K562 (cell line): ENCODE results near the gene TRIM25. TPM values are rescaled to one million over a fixed set of nuclear protein-coding genes. Genes with fewer than 3 reads are reported as not detected.

ENCODE experiments used
- ATAC-seq: fragments of 200-7000 bp; cut with Tn5 transposase; 3 replicates; pipeline ENCODE4 v1.9.1; 2020; ENCODE audit warnings: moderate library complexity
- BruUV-seq: library from RNA; stranded (reverse); fragments of 400-500 nt; replicated peaks from 2 replicates; lab custom pipeline; 2021; lab: Mats Ljungman, UMichigan
- CTCF ChIA-PET: fragments of 300-600 bp; formaldehyde crosslinking; extraction: SDS; loops from one replicate; lab custom pipeline; 2021; ENCODE audit warnings: low intra/inter-chr PET ratio; lab: Yijun Ruan, JAX
- POLR2A ChIA-PET: fragments of 300-600, 350-650 bp; sonication (Branson Sonifier 250); formaldehyde crosslinking; extraction: SDS; loops from one replicate; lab custom pipeline; 2021; ENCODE audit warnings: antibody characterized with exemption, inconsistent platforms; lab: Yijun Ruan, JAX
- DNase-seq, 4 experiments: peaks; one replicate each; pipeline versions ENCODE4 v3.0.0 to v3.0.0-alpha.2; 2011 to 2018; ENCODE audit warnings: low spot score in 3 of 4, mixed read lengths in 3 of 4; ENCODE audit errors: extremely low read depth in 1 of 4
- FAIRE-seq: peaks from 2 replicates; lab custom pipeline; 2011; peaks lifted over from hg19 to GRCh38; lab: Jason Lieb, UNC
- H2AFZ ChIP-seq: 2 replicates; pipeline ENCODE4 v1.6.0; 2011; ENCODE audit warnings: low read depth, low read length, control low read depth, inconsistent platforms
- H3K27ac ChIP-seq: fragments of 200-600 bp; 3 replicates; pipeline ENCODE4 v1.8.0; 2011; ENCODE audit warnings: low read depth, mild to moderate bottlenecking, control low read depth, inconsistent platforms, low read length, moderate library complexity, mixed read lengths; ENCODE audit errors: extremely low read depth
- H3K27me3 ChIP-seq, 2 experiments: fragments of 300-600 bp in 1 of 2; 2 replicates in 1 of 2; 3 replicates in 1 of 2; pipeline versions ENCODE4 v1.6.0 to v1.8.0; 2011; ENCODE audit warnings: inconsistent platforms in 2 of 2, low read length in 2 of 2, mild to moderate bottlenecking in 1 of 2, mixed read lengths in 1 of 2, moderate library complexity in 1 of 2; ENCODE audit not compliant: control insufficient read depth in 2 of 2, insufficient read depth in 2 of 2
- H3K36me3 ChIP-seq: fragments of 300-600 bp; 3 replicates; pipeline ENCODE4 v1.8.0; 2011; ENCODE audit warnings: mild to moderate bottlenecking, low read length, inconsistent platforms; ENCODE audit not compliant: control insufficient read depth, insufficient read depth
- H3K4me1 ChIP-seq, 2 experiments: fragments of 200-600 bp in 1 of 2; replicated peaks in 1 of 2; 2 replicates in 1 of 2; 3 replicates in 1 of 2; pipeline versions ENCODE4 v1.5.1 to v1.8.0; 2011; ENCODE audit warnings: inconsistent platforms in 2 of 2, low read length in 2 of 2, mild to moderate bottlenecking in 1 of 2, mixed read lengths in 1 of 2, moderate library complexity in 1 of 2; ENCODE audit not compliant: control insufficient read depth in 2 of 2, insufficient read depth in 2 of 2
- H3K4me2 ChIP-seq: 2 replicates; pipeline ENCODE4 v1.6.1; 2011; ENCODE audit warnings: low read length, control low read depth, inconsistent platforms, mixed read lengths; ENCODE audit not compliant: insufficient read depth
- H3K4me3 ChIP-seq: fragments of 200-600 bp; sonication (generic), shearing (Covaris generic); 2 replicates; pipeline ENCODE4 v1.5.1; 2016; ENCODE audit warnings: control low read depth, inconsistent platforms
- H3K79me2 ChIP-seq: fragments of 200-600 bp; 3 replicates; pipeline ENCODE4 v1.8.0; 2011; ENCODE audit warnings: low read length, inconsistent platforms; ENCODE audit not compliant: control insufficient read depth, insufficient read depth
- H3K9ac ChIP-seq, 2 experiments: 2 replicates each; pipeline versions ENCODE4 v1.6.0 to v1.6.1; 2011; ENCODE audit warnings: low read depth in 2 of 2, low read length in 2 of 2, control low read depth in 1 of 2, inconsistent platforms in 1 of 2, mild to moderate bottlenecking in 1 of 2, mixed read lengths in 1 of 2; ENCODE audit not compliant: insufficient read depth in 1 of 2
- H3K9me1 ChIP-seq: one replicate; pipeline ENCODE4 v1.6.0; 2011; ENCODE audit warnings: inconsistent platforms, mild to moderate bottlenecking, low read length, moderate library complexity; ENCODE audit not compliant: control insufficient read depth, insufficient read depth
- H3K9me3 ChIP-seq: replicated peaks from 2 replicates; pipeline ENCODE4 v1.5.1; 2011; ENCODE audit warnings: low read depth, low read length, inconsistent platforms; ENCODE audit not compliant: control insufficient read depth, insufficient read depth
- H4K20me1 ChIP-seq: replicated peaks from 2 replicates; pipeline ENCODE4 v1.6.1; 2011; ENCODE audit warnings: low read length, inconsistent platforms, mixed read lengths; ENCODE audit not compliant: control insufficient read depth, insufficient read depth
- HCFC1 ChIP-seq: IDR thresholded peaks from 2 replicates; pipeline ENCODE4 v1.6.1; 2012; ENCODE audit warnings: low read depth, low read length, improper control_type of control experiment
- MAFF ChIP-seq: IDR thresholded peaks from 2 replicates; pipeline ENCODE4 v1.6.1; 2012; ENCODE audit warnings: low read length, improper control_type of control experiment
- MCM7 ChIP-seq, 2 experiments: fragments of 450-650 bp; IDR thresholded peaks; 2 replicates each; pipeline ENCODE4 v1.6.1; 2016 to 2018
- MXI1 ChIP-seq: IDR thresholded peaks from 2 replicates; pipeline ENCODE4 v1.6.1; 2011; ENCODE audit warnings: low read depth, mild to moderate bottlenecking, improper control_type of control experiment, low read length
- POLR2AphosphoS2 ChIP-seq: IDR thresholded peaks from 2 replicates; pipeline ENCODE4 v1.6.1; 2012; ENCODE audit warnings: low read length, improper control_type of control experiment
- POLR2B ChIP-seq: fragments of 450-650 bp; IDR thresholded peaks from 2 replicates; pipeline ENCODE4 v1.6.1; 2018; ENCODE audit warnings: low read depth; ENCODE audit not compliant: partially characterized antibody
- PRPF4 ChIP-seq: fragments of 200-400 bp; formaldehyde crosslinking; IDR thresholded peaks from one replicate; pipeline ENCODE4 v1.6.1; 2017; ENCODE audit warnings: low read length, low read depth, mild to moderate bottlenecking; ENCODE audit not compliant: insufficient read depth, poor library complexity, severe bottlenecking
- PURB ChIP-seq: sonication (generic); formaldehyde crosslinking; IDR thresholded peaks from 2 replicates; pipeline ENCODE4 v1.9.0; 2021; ENCODE audit warnings: low read depth, mild to moderate bottlenecking, missing genetic modification reagents
- SLC30A9 ChIP-seq: fragments of 250-450 bp; sonication (Bioruptor Pico); IDR thresholded peaks from 2 replicates; pipeline ENCODE4 v1.8.0; 2022; ENCODE audit warnings: mild to moderate bottlenecking, moderate library complexity
- SPI1 ChIP-seq: IDR thresholded peaks from 2 replicates; pipeline ENCODE4 v1.6.1; 2011; ENCODE audit warnings: low read depth, low read length, control low read depth, borderline replicate concordance
- ZFX ChIP-seq: sonication (generic); formaldehyde crosslinking; IDR thresholded peaks from 2 replicates; pipeline ENCODE4 v1.8.0; 2022; ENCODE audit warnings: mild to moderate bottlenecking, missing genetic modification reagents, moderate library complexity
- ZNF232 ChIP-seq: sonication (generic); formaldehyde crosslinking; IDR thresholded peaks from 2 replicates; pipeline ENCODE4 v1.8.0; 2022; ENCODE audit warnings: mild to moderate bottlenecking, missing genetic modification reagents
- WGBS: fragments of 100-300 bp; shearing (Covaris generic); methylation state at CpG from one replicate; pipeline ENCODE4 v1.1.6; 2016; ENCODE audit warnings: low coverage, mixed read lengths; ENCODE audit not compliant: insufficient coverage; ENCODE audit errors: missing lambda C conversion rate; 5-methylcytosine and 5-hydroxymethylcytosine counted together
- in situ Hi-C: fragments of 300-500 bp; cut with MboI; formaldehyde crosslinking; loops from 4 replicates; pipeline ENCODE4 v1.15.0; 2018; ENCODE audit warnings: inconsistent platforms, mixed read lengths
- intact Hi-C: fragments of 100-400 bp; cut with micrococcal nuclease; formaldehyde crosslinking; loops from 2 replicates; pipeline ENCODE4 v1.14.2; 2022
- polyA plus RNA-seq, 8 experiments: library from polyadenylated mRNA; depleted of rRNA in 4 of 8; stranded (reverse) in 5 of 8; unstranded in 3 of 8; fragments of >200 nt; fragmentation: Nextera tagmentation in 2 of 8; fragmentation: Illumina TruSeq in 1 of 8; extraction: Ambion mirVana in 2 of 8; extraction: Trizol in 1 of 8; gene quantifications; 2 replicates each; pipeline versions ENCODE4 v1.2.1 to v1.2.3, GENCODE V29; 2011 to 2014; ENCODE audit warnings: inconsistent platforms in 1 of 8, missing spikeins in 1 of 8
- total RNA-seq, 7 experiments: library from RNA; depleted of rRNA in 6 of 7; stranded (reverse); fragments of >200 nt in 6 of 7; fragmentation: Illumina TruSeq in 2 of 7; extraction: Trizol in 2 of 7; gene quantifications; 2 replicates each; pipeline versions ENCODE4 v1.2.1 to v1.2.3, GENCODE V29; 2011 to 2021; ENCODE audit warnings: low replicate concordance in 1 of 7
- TF ChIP-seq, protein P1 (sequence below): sonication (generic); formaldehyde crosslinking; IDR thresholded peaks from 2 replicates; pipeline ENCODE4 v1.8.0; 2023; ENCODE audit warnings: mild to moderate bottlenecking, missing genetic modification reagents
- TF ChIP-seq, protein P2 (sequence below): fragments of 450-650 bp; formaldehyde crosslinking; conservative IDR thresholded peaks from 2 replicates; pipeline ENCODE4 v1.4.0; 2022; ENCODE audit warnings: mild to moderate bottlenecking, missing genetic modification characterization
- TF ChIP-seq, protein P3 (sequence below): sonication (generic); formaldehyde crosslinking; IDR thresholded peaks from 2 replicates; pipeline ENCODE4 v1.8.0; 2022; ENCODE audit warnings: mild to moderate bottlenecking, missing genetic modification reagents
- TF ChIP-seq, protein P4 (sequence below), 3 experiments: IDR thresholded peaks in 2 of 3; conservative IDR thresholded peaks in 1 of 3; 2 replicates each; pipeline ENCODE4 v1.5.1; 2011 to 2012; ENCODE audit warnings: low read length in 3 of 3, mild to moderate bottlenecking in 3 of 3, control low read depth in 2 of 3, improper control_type of control experiment in 1 of 3, inconsistent platforms in 1 of 3, low read depth in 1 of 3, mixed read lengths in 1 of 3, moderate library complexity in 1 of 3; ENCODE audit not compliant: insufficient read depth in 2 of 3

TRIM25 gene
- total and polyA plus RNA-seq, 9 of the 15 experiments (the other 6 are each of a cell fraction or from before 2014, with no cell fraction given) = 5.9 to 49.5 (median 24.5) TPM

DNA sequence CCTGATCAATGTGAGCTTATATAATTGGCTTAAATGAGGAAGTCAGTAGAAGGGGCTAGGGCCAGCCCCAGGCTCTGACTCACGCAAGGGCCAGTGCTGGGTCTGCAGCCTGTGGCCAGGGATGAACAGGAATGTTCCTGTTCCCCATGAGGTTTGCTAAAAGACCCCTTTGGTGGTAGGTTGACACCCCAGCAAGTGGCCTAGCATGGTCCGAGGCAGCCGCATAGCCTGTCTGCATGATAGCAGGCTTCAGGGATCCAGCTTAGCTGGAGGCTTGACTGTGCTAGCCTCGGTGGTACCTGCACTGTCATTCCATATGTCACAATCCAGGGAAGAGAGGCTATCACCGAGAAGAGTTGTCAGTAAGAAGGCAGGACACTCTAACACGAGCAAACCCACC, 23.5 kb downstream of the TRIM25 start:
- no peaks in the 10 kb centered on the region for H3K9me3 ChIP-seq
- DNase-seq (no peak), FAIRE-seq (no peak), ATAC-seq (no peak)
- H3K27me3 ChIP-seq = no peaks in the 10 kb centered on the region
- peaks cover 69% of the 10 kb centered on the region for H3K36me3 ChIP-seq
- in situ Hi-C loops (no loop called here), intact Hi-C loops (loop anchor here (5.0 kb wide), 1 partner anchor 52 kb away; no protein-coding TSS in a partner anchor)
- H2AFZ ChIP-seq = no peak overlapping the region
- H3K79me2 ChIP-seq = no peaks in the 10 kb centered on the region
- H3K27ac ChIP-seq = no peak overlapping the region
- no peak overlapping the region for H3K4me3 ChIP-seq
- no peak overlapping the region for H3K4me2 ChIP-seq
- 93% methylated on average over 5 of the region's 6 CpGs for whole genome bisulfite sequencing
- ChIA-PET CTCF (no interaction called here), POLR2A (interaction anchor here (0.6 to 3.9 kb wide), 6 partner anchors 9 to 115 kb away, joined by 3 to 13 read pairs (median 4); no protein-coding TSS in a partner anchor)
- no peaks in the 10 kb centered on the region for H3K4me1 ChIP-seq
- TF ChIP-seq SLC30A9 (CRISPR knock-in tag) (no peak), PURB (CRISPR knock-in tag) (no peak), MXI1 (no peak), ZNF232 (CRISPR knock-in tag) (no peak), ZFX (CRISPR knock-in tag) (peak; percentile 25; the same call in 1 of the 2 replicates), PRPF4 (no peak), HCFC1 (no peak), POLR2B (peak; percentile 28), POLR2AphosphoS2 (peak; percentile 42; the same call in 1 of the 2 replicates), MCM7 (IDR thresholded peaks at IDR 0.05) (no peak), SPI1 (peak; percentile 32; the same call in 1 of the 2 replicates), MAFF (no peak)
- TF ChIP-seq, protein P1, sequence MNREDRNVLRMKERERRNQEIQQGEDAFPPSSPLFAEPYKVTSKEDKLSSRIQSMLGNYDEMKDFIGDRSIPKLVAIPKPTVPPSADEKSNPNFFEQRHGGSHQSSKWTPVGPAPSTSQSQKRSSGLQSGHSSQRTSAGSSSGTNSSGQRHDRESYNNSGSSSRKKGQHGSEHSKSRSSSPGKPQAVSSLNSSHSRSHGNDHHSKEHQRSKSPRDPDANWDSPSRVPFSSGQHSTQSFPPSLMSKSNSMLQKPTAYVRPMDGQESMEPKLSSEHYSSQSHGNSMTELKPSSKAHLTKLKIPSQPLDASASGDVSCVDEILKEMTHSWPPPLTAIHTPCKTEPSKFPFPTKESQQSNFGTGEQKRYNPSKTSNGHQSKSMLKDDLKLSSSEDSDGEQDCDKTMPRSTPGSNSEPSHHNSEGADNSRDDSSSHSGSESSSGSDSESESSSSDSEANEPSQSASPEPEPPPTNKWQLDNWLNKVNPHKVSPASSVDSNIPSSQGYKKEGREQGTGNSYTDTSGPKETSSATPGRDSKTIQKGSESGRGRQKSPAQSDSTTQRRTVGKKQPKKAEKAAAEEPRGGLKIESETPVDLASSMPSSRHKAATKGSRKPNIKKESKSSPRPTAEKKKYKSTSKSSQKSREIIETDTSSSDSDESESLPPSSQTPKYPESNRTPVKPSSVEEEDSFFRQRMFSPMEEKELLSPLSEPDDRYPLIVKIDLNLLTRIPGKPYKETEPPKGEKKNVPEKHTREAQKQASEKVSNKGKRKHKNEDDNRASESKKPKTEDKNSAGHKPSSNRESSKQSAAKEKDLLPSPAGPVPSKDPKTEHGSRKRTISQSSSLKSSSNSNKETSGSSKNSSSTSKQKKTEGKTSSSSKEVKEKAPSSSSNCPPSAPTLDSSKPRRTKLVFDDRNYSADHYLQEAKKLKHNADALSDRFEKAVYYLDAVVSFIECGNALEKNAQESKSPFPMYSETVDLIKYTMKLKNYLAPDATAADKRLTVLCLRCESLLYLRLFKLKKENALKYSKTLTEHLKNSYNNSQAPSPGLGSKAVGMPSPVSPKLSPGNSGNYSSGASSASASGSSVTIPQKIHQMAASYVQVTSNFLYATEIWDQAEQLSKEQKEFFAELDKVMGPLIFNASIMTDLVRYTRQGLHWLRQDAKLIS = no peak
- TF ChIP-seq, protein P2, sequence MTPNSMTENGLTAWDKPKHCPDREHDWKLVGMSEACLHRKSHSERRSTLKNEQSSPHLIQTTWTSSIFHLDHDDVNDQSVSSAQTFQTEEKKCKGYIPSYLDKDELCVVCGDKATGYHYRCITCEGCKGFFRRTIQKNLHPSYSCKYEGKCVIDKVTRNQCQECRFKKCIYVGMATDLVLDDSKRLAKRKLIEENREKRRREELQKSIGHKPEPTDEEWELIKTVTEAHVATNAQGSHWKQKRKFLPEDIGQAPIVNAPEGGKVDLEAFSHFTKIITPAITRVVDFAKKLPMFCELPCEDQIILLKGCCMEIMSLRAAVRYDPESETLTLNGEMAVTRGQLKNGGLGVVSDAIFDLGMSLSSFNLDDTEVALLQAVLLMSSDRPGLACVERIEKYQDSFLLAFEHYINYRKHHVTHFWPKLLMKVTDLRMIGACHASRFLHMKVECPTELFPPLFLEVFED (CRISPR knock-in tag) = no peak
- TF ChIP-seq, protein P3, sequence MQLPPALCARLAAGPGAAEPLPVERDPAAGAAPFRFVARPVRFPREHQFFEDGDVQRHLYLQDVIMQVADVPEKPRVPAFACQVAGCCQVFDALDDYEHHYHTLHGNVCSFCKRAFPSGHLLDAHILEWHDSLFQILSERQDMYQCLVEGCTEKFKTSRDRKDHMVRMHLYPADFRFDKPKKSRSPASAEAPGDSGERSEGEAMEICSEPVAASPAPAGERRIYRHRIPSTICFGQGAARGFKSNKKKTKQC (CRISPR knock-in tag) = no peak
- TF ChIP-seq, protein P4, sequence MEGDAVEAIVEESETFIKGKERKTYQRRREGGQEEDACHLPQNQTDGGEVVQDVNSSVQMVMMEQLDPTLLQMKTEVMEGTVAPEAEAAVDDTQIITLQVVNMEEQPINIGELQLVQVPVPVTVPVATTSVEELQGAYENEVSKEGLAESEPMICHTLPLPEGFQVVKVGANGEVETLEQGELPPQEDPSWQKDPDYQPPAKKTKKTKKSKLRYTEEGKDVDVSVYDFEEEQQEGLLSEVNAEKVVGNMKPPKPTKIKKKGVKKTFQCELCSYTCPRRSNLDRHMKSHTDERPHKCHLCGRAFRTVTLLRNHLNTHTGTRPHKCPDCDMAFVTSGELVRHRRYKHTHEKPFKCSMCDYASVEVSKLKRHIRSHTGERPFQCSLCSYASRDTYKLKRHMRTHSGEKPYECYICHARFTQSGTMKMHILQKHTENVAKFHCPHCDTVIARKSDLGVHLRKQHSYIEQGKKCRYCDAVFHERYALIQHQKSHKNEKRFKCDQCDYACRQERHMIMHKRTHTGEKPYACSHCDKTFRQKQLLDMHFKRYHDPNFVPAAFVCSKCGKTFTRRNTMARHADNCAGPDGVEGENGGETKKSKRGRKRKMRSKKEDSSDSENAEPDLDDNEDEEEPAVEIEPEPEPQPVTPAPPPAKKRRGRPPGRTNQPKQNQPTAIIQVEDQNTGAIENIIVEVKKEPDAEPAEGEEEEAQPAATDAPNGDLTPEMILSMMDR (IDR thresholded peaks at IDR 0.05 in 2 of 3, conservative IDR thresholded peaks at IDR 0.05 in 1 of 3; ENCODE audit: insufficient read depth in 2 of 3, low read depth in 1 of 3, low read length in 3 of 3) = no peak
- no peak overlapping the region; a peak in 1 of 4 replicates for H3K9ac ChIP-seq
- H4K20me1 ChIP-seq = no peaks in the 10 kb centered on the region
- H3K9me1 ChIP-seq = peaks cover 4% of the 10 kb centered on the region
- BruUV-seq = no TSS peak
